SK-N-SH (cell line): ENCODE measurements around the gene PPP1R9A. TPM values are rescaled to one million over a fixed set of nuclear protein-coding genes. Genes with fewer than 3 reads are reported as not detected.

Experiments
- CTCF ChIA-PET: fragments of 300-600, 350-600 bp; formaldehyde crosslinking; extraction: SDS; loops from one replicate; lab custom pipeline; 2021; lab: Yijun Ruan, JAX
- POLR2A ChIA-PET: fragments of 350-600 bp; sonication (Branson Sonifier 250); formaldehyde crosslinking; extraction: SDS; loops from one replicate; lab custom pipeline; 2020; ENCODE audit warnings: antibody characterized with exemption, inconsistent platforms; lab: Yijun Ruan, JAX
- DNase-seq: peaks from one replicate; pipeline ENCODE4 v3.0.0; 2012
- H2AFZ ChIP-seq: fragments of 200-600 bp; sonication (generic); 2 replicates; pipeline ENCODE4 v1.8.1; 2016; ENCODE audit warnings: antibody characterized with exemption, mild to moderate bottlenecking, low read depth
- H3F3A ChIP-seq: fragments of 200-600 bp; sonication (generic); replicated peaks from 2 replicates; pipeline ENCODE3; 2016; ENCODE audit warnings: antibody characterized with exemption, mild to moderate bottlenecking; ENCODE audit not compliant: insufficient read depth
- H3K27ac ChIP-seq, 2 experiments: fragments of 200-500 bp in 1 of 2; fragments of 200-600 bp in 1 of 2; sonication (Bioruptor generic) in 1 of 2; sonication (generic), shearing (Covaris generic) in 1 of 2; 2 replicates each; pipeline versions ENCODE4 v1.5.1 to v1.6.1; 2014 to 2016; ENCODE audit warnings: low read depth in 2 of 2, inconsistent platforms in 1 of 2, low read length in 1 of 2, mild to moderate bottlenecking in 1 of 2, mixed read lengths in 1 of 2
- H3K27me3 ChIP-seq: fragments of 200-600 bp; sonication (generic), shearing (Covaris generic); 2 replicates; pipeline ENCODE4 v1.6.1; 2016; ENCODE audit warnings: mixed run types; ENCODE audit not compliant: insufficient read depth
- H3K36me3 ChIP-seq, 2 experiments: fragments of 200-500 bp in 1 of 2; fragments of 200-600 bp in 1 of 2; sonication (Bioruptor generic) in 1 of 2; sonication (generic) in 1 of 2; replicated peaks in 1 of 2; 2 replicates each; pipeline versions ENCODE3 to v1.5.1; 2014 to 2016; ENCODE audit warnings: low read length in 1 of 2, mild to moderate bottlenecking in 1 of 2; ENCODE audit not compliant: insufficient read depth in 2 of 2, control insufficient read depth in 1 of 2
- H3K4me1 ChIP-seq, 2 experiments: fragments of 200-500 bp in 1 of 2; fragments of 200-600 bp in 1 of 2; sonication (Bioruptor generic) in 1 of 2; sonication (generic), shearing (Covaris generic) in 1 of 2; 2 replicates each; pipeline versions ENCODE4 v1.5.1 to v1.6.1; 2014 to 2016; ENCODE audit warnings: low read depth in 1 of 2, low read length in 1 of 2, mixed run types in 1 of 2; ENCODE audit not compliant: insufficient read depth in 2 of 2, control insufficient read depth in 1 of 2
- H3K4me2 ChIP-seq: fragments of 200-600 bp; sonication (generic), shearing (Covaris generic); 2 replicates; pipeline ENCODE4 v1.6.1; 2017; ENCODE audit warnings: mixed run types
- H3K4me3 ChIP-seq, 2 experiments: fragments of 200-500 bp in 1 of 2; fragments of 200-600 bp in 1 of 2; sonication (Bioruptor generic) in 1 of 2; sonication (generic), shearing (Covaris generic) in 1 of 2; 2 replicates each; pipeline versions ENCODE4 v1.5.1 to v1.8.1; 2014 to 2016; ENCODE audit warnings: low read depth in 2 of 2, inconsistent platforms in 1 of 2, low read length in 1 of 2, mild to moderate bottlenecking in 1 of 2, mixed read lengths in 1 of 2, moderate library complexity in 1 of 2
- H3K79me2 ChIP-seq: fragments of 200-600 bp; sonication (generic); 2 replicates; pipeline ENCODE4 v1.8.1; 2017; ENCODE audit warnings: mild to moderate bottlenecking; ENCODE audit not compliant: insufficient read depth
- H3K9ac ChIP-seq: fragments of 200-600 bp; sonication (generic); 2 replicates; pipeline ENCODE4 v1.6.1; 2017; ENCODE audit warnings: mixed run types
- H3K9me2 ChIP-seq: fragments of 200-600 bp; sonication (generic); 2 replicates; pipeline ENCODE4 v1.6.1; 2017; ENCODE audit warnings: mixed run types
- H3K9me3 ChIP-seq: fragments of 200-600 bp; sonication (generic); 2 replicates; pipeline ENCODE4 v1.6.1; 2017; ENCODE audit warnings: mixed run types, mild to moderate bottlenecking, moderate library complexity
- H4K20me1 ChIP-seq: fragments of 200-600 bp; sonication (generic); 2 replicates; pipeline ENCODE4 v1.6.1; 2017; ENCODE audit warnings: mild to moderate bottlenecking, mixed run types; ENCODE audit not compliant: insufficient read depth
- CHD2 ChIP-seq: fragments of 150-350 bp; IDR thresholded peaks from 2 replicates; pipeline ENCODE4 v1.6.1; 2018; ENCODE audit warnings: low read length; ENCODE audit not compliant: partially characterized antibody
- ELF1 ChIP-seq: IDR thresholded peaks from 2 replicates; pipeline ENCODE4 v1.4.0; 2012
- EP300 ChIP-seq, 2 experiments: IDR thresholded peaks; 2 replicates each; pipeline versions ENCODE4 v1.4.0 to v1.6.1; 2012; ENCODE audit warnings: borderline replicate concordance in 1 of 2, low read depth in 1 of 2, low read length in 1 of 2
- EZH2phosphoT487 ChIP-seq: fragments of 200-600 bp; sonication (generic); IDR thresholded peaks from 2 replicates; pipeline ENCODE4 v1.6.1; 2017; ENCODE audit warnings: low read depth, mixed run types, mild to moderate bottlenecking, antibody characterized with exemption, moderate library complexity, borderline replicate concordance
- FOXJ3 ChIP-seq: sonication (generic); formaldehyde crosslinking; IDR thresholded peaks from 2 replicates; pipeline ENCODE4 v1.5.1; 2020; ENCODE audit warnings: mild to moderate bottlenecking, missing genetic modification reagents
- FOXM1 ChIP-seq: IDR thresholded peaks from 2 replicates; pipeline ENCODE4 v1.4.0; 2012; ENCODE audit warnings: low read depth, mild to moderate bottlenecking
- GABPA ChIP-seq: IDR thresholded peaks from 2 replicates; pipeline ENCODE4 v1.4.0; 2012; ENCODE audit warnings: low read depth, mild to moderate bottlenecking
- MEF2A ChIP-seq: IDR thresholded peaks from 2 replicates; pipeline ENCODE4 v1.4.0; 2012; ENCODE audit warnings: low read depth, borderline replicate concordance
- MXI1 ChIP-seq: IDR thresholded peaks from 2 replicates; pipeline ENCODE4 v1.6.1; 2012; ENCODE audit warnings: mild to moderate bottlenecking, low read depth, low read length, improper control_type of control experiment
- NRF1 ChIP-seq: IDR thresholded peaks from 2 replicates; pipeline ENCODE4 v1.6.1; 2012; ENCODE audit warnings: low read depth, mild to moderate bottlenecking, low read length
- POLR2AphosphoS5 ChIP-seq: IDR thresholded peaks from 2 replicates; pipeline ENCODE4 v1.6.1; 2012; ENCODE audit warnings: low read depth, low read length
- RAD21 ChIP-seq: IDR thresholded peaks from 2 replicates; pipeline ENCODE4 v1.6.1; 2012; ENCODE audit warnings: mild to moderate bottlenecking, low read length
- RCOR1 ChIP-seq: fragments of 150-350 bp; IDR thresholded peaks from 2 replicates; pipeline ENCODE4 v1.6.1; 2017; ENCODE audit warnings: antibody characterized with exemption, low read length
- RFX5 ChIP-seq: IDR thresholded peaks from 2 replicates; pipeline ENCODE4 v1.6.1; 2012; ENCODE audit warnings: mild to moderate bottlenecking, improper control_type of control experiment, low read length
- RXRA ChIP-seq: IDR thresholded peaks from 2 replicates; pipeline ENCODE4 v1.4.0; 2012; ENCODE audit warnings: low read depth, mild to moderate bottlenecking, borderline replicate concordance
- SMC3 ChIP-seq: IDR thresholded peaks from 2 replicates; pipeline ENCODE4 v1.6.1; 2012; ENCODE audit warnings: low read depth, low read length, improper control_type of control experiment
- TAF1 ChIP-seq: IDR thresholded peaks from 2 replicates; pipeline ENCODE4 v1.6.1; 2012; ENCODE audit warnings: low read depth, mild to moderate bottlenecking, low read length, moderate library complexity, borderline replicate concordance
- TCF12 ChIP-seq: IDR thresholded peaks from 2 replicates; pipeline ENCODE4 v1.4.0; 2012
- YY1 ChIP-seq: IDR thresholded peaks from 2 replicates; pipeline ENCODE4 v1.4.0; 2012; ENCODE audit warnings: low read depth, mild to moderate bottlenecking
- WGBS: methylation state at CpG from one replicate; pipeline ENCODE4 v1.1.6; 2017; ENCODE audit warnings: low lambda C conversion rate; 5-methylcytosine and 5-hydroxymethylcytosine counted together
- polyA plus RNA-seq, 3 experiments: library from polyadenylated mRNA; depleted of rRNA; stranded (reverse); fragments of >200 nt; gene quantifications; 2 replicates each; pipeline ENCODE4 v1.2.3, GENCODE V29; 2012
- TF ChIP-seq, protein P1 (sequence below): IDR thresholded peaks from 2 replicates; pipeline ENCODE4 v1.4.0; 2012; ENCODE audit warnings: low read depth, borderline replicate concordance
- TF ChIP-seq, protein P2 (sequence below): fragments of 200-600 bp; sonication (generic); IDR thresholded peaks from 2 replicates; pipeline ENCODE4 v1.6.1; 2017; ENCODE audit warnings: antibody characterized with exemption, mild to moderate bottlenecking, moderate library complexity
- TF ChIP-seq, protein P3 (sequence below): IDR thresholded peaks from 2 replicates; pipeline ENCODE4 v1.6.1; 2012; ENCODE audit warnings: mild to moderate bottlenecking, low read depth, low read length, moderate library complexity

Gene PPP1R9A
- polyA plus RNA-seq, 1 of the 3 experiments (the other 2 are of a cell fraction): 0.30 TPM

GRCh38 chr7:94969434-94970084, 62.2 kb downstream of the PPP1R9A start:
- CTCF ChIA-PET: interaction anchor here (1.1 kb wide), 1 partner anchor 520 kb away, joined by 3 read pairs; no protein-coding TSS in a partner anchor

GRCh38 chr7:94970085-94970576, 62.7 kb downstream of the PPP1R9A start:
- no peak overlapping the region for H2AFZ ChIP-seq
- H3K9me2 ChIP-seq: no peaks in the 10 kb centered on the region
- H3K9ac ChIP-seq: no peak overlapping the region
- ChIA-PET CTCF (interaction anchor here (1.1 kb wide), 1 partner anchor 521 kb away, joined by 3 read pairs; no protein-coding TSS in a partner anchor), POLR2A (no interaction called here)
- no peak overlapping the region for H3K27ac ChIP-seq
- WGBS: 24% methylated on average over 7 of the region's 7 CpGs
- H3F3A ChIP-seq: no peaks in the 10 kb centered on the region
- H3K9me3 ChIP-seq: no peaks in the 10 kb centered on the region
- no peak overlapping the region for H3K4me3 ChIP-seq
- H3K4me1 ChIP-seq: peaks cover 0 to 5% of the 10 kb centered on the region in 2 experiments; a peak in 1 of 4 replicates
- no peaks in the 10 kb centered on the region for H3K79me2 ChIP-seq
- no peak overlapping the region for H3K4me2 ChIP-seq
- no peaks in the 10 kb centered on the region for H4K20me1 ChIP-seq
- DNase-seq: no peak
- H3K27me3 ChIP-seq: no peaks in the 10 kb centered on the region
- no peaks in the 10 kb centered on the region for H3K36me3 ChIP-seq
- TF ChIP-seq RCOR1: no peak
- TF ChIP-seq YY1: no peak
- TF ChIP-seq SMC3: no peak
- TF ChIP-seq FOXJ3 (CRISPR knock-in tag): no peak
- no peak for TF ChIP-seq EZH2phosphoT487
- no peak for TF ChIP-seq NRF1
- TF ChIP-seq, protein P1, sequence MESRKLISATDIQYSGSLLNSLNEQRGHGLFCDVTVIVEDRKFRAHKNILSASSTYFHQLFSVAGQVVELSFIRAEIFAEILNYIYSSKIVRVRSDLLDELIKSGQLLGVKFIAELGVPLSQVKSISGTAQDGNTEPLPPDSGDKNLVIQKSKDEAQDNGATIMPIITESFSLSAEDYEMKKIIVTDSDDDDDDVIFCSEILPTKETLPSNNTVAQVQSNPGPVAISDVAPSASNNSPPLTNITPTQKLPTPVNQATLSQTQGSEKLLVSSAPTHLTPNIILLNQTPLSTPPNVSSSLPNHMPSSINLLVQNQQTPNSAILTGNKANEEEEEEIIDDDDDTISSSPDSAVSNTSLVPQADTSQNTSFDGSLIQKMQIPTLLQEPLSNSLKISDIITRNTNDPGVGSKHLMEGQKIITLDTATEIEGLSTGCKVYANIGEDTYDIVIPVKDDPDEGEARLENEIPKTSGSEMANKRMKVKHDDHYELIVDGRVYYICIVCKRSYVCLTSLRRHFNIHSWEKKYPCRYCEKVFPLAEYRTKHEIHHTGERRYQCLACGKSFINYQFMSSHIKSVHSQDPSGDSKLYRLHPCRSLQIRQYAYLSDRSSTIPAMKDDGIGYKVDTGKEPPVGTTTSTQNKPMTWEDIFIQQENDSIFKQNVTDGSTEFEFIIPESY: no peak
- no peak for TF ChIP-seq MEF2A
- TF ChIP-seq RFX5: no peak
- TF ChIP-seq, protein P2, sequence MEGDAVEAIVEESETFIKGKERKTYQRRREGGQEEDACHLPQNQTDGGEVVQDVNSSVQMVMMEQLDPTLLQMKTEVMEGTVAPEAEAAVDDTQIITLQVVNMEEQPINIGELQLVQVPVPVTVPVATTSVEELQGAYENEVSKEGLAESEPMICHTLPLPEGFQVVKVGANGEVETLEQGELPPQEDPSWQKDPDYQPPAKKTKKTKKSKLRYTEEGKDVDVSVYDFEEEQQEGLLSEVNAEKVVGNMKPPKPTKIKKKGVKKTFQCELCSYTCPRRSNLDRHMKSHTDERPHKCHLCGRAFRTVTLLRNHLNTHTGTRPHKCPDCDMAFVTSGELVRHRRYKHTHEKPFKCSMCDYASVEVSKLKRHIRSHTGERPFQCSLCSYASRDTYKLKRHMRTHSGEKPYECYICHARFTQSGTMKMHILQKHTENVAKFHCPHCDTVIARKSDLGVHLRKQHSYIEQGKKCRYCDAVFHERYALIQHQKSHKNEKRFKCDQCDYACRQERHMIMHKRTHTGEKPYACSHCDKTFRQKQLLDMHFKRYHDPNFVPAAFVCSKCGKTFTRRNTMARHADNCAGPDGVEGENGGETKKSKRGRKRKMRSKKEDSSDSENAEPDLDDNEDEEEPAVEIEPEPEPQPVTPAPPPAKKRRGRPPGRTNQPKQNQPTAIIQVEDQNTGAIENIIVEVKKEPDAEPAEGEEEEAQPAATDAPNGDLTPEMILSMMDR: no peak
- TF ChIP-seq RXRA: no peak
- TF ChIP-seq, protein P3, sequence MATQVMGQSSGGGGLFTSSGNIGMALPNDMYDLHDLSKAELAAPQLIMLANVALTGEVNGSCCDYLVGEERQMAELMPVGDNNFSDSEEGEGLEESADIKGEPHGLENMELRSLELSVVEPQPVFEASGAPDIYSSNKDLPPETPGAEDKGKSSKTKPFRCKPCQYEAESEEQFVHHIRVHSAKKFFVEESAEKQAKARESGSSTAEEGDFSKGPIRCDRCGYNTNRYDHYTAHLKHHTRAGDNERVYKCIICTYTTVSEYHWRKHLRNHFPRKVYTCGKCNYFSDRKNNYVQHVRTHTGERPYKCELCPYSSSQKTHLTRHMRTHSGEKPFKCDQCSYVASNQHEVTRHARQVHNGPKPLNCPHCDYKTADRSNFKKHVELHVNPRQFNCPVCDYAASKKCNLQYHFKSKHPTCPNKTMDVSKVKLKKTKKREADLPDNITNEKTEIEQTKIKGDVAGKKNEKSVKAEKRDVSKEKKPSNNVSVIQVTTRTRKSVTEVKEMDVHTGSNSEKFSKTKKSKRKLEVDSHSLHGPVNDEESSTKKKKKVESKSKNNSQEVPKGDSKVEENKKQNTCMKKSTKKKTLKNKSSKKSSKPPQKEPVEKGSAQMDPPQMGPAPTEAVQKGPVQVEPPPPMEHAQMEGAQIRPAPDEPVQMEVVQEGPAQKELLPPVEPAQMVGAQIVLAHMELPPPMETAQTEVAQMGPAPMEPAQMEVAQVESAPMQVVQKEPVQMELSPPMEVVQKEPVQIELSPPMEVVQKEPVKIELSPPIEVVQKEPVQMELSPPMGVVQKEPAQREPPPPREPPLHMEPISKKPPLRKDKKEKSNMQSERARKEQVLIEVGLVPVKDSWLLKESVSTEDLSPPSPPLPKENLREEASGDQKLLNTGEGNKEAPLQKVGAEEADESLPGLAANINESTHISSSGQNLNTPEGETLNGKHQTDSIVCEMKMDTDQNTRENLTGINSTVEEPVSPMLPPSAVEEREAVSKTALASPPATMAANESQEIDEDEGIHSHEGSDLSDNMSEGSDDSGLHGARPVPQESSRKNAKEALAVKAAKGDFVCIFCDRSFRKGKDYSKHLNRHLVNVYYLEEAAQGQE: no peak
- no peak for TF ChIP-seq POLR2AphosphoS5

More at GRCh38 chr7:94969434-94970084, 62.2 kb downstream of the PPP1R9A start:
- POLR2A ChIA-PET: no interaction called here
- H3K9ac ChIP-seq: no peak overlapping the region
- no peak overlapping the region for H3K27ac ChIP-seq
- H3K36me3 ChIP-seq: no peaks in the 10 kb centered on the region
- H3K4me2 ChIP-seq: no peak overlapping the region
- H4K20me1 ChIP-seq: no peaks in the 10 kb centered on the region
- TF ChIP-seq FOXM1 (no peak), RXRA (no peak), EZH2phosphoT487 (no peak), GABPA (no peak), TCF12 (no peak), MXI1 (no peak), MEF2A (no peak), RFX5 (no peak), CHD2 (no peak), EP300 (IDR thresholded peaks at IDR 0.05; ENCODE audit: borderline replicate concordance in 1 of 2, low read depth in 1 of 2, low read length in 1 of 2) (no peak), TAF1 (no peak), RAD21 (no peak), ELF1 (no peak)
- DNase-seq: no peak
- WGBS: 7% methylated on average over 7 of the region's 8 CpGs
- H3K79me2 ChIP-seq: no peaks in the 10 kb centered on the region
- H3K27me3 ChIP-seq: no peaks in the 10 kb centered on the region
- H2AFZ ChIP-seq: no peak overlapping the region
- H3K9me2 ChIP-seq: no peaks in the 10 kb centered on the region
- no peaks in the 10 kb centered on the region for H3F3A ChIP-seq
- no peaks in the 10 kb centered on the region for H3K9me3 ChIP-seq
- 0 out of 4 replicates have a peak, but pooled peaks cover 0 to 2% of the 10 kb centered on the region in 2 experiments for H3K4me1 ChIP-seq
- H3K4me3 ChIP-seq: no peak overlapping the region
